HG02642 (cell line): ENCODE data around the gene HMG20A.

Experiments used
- ATAC-seq: cut with Tn5 transposase; IDR thresholded peaks from one replicate; pipeline ENCODE4 v1.9.1; 2021; ENCODE audit warnings: mild to moderate bottlenecking; ENCODE audit not compliant: unreplicated experiment, poor library complexity

Gene HMG20A

GRCh38 chr15:77531191-77532000 is 110.7 kb downstream of the HMG20A start:
- ATAC-seq: no peak

GRCh38 chr15:77532067-77532710 is 111.5 kb downstream of the HMG20A start:
- ATAC-seq: no peak

DNA sequence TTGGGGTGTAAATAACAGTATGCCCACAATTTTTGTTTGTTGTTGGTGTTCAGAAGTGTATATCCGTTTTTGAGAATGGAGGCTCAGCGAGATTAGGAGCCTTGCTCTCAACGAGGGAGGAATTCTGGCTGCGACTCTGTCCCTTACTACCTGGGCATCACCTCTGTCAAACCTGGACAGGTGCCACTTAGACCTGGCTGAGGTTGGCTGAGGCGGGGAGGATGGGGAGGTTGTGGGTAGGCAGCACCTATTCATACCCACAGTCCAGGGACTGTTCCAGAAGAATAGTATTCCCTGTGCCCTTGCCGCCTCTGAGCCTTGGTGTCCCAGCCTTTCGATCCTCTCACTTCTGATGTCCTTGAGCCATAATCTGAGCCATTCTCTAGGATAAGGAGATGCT is 112.2 kb downstream of the HMG20A start:
- no peak for ATAC-seq

DNA sequence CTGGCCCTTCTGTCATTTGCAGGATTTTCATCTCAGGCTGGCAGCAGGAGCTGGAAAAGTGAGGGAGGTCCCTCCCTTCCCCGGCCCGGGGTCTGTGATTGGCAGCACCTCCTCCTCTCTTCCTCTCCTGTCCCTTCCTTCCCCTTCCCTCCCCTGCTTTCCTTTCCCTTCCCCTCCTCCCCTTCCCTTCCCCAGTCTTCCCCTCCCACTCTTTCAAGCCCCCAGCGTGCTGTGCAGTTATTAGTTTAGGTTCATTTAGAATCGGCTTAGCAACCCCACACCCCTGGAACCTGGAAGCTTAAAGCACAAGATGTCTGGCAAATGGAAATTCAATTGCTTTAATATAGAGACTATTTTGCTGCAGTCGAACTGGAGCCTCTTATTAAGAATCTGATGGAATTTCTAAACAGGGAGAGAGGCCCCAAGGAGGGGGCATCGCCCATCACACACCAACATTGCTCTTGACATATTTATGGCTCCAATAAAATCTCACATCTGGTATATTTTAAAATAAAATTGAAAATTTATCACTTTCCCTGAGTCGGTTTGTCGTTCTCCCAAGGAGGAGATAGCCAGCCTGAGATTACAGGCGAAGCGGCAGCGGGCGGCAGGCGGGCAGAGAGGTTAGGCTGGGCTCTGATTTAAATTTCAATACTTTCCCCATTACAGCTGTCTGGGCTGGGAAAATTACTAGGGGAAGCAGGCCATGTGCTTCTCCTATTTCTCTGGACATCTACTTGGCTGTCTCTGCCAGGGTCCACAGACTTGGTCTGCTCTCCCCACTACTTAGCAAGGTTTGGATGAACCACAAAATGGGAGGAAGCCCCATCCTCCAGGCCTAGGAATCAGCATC is 113.1 kb downstream of the HMG20A start:
- no peak for ATAC-seq
